Cardiac muscle cell (in vitro differentiated cells and primary cell): ENCODE results near the gene CD93. TPM values are rescaled to one million over a fixed set of nuclear protein-coding genes. Genes with fewer than 3 reads are reported as not detected.

Source experiments
- DNase-seq, 2 donors: peaks; one replicate each; pipeline versions ENCODE4 v3.0.0 to v3.0.0-alpha.2; 2010 to 2017; ENCODE audit warnings: low read depth in 1 of 2, low spot score in 1 of 2
- H3K27ac ChIP-seq: fragments of 200-600 bp; sonication (generic); 2 replicates; pipeline ENCODE4 v1.5.1; 2016
- H3K27me3 ChIP-seq: fragments of 200-600 bp; sonication (generic); 2 replicates; pipeline ENCODE4 v1.6.0; 2016; ENCODE audit warnings: control low read depth
- H3K36me3 ChIP-seq: fragments of 200-600 bp; sonication (generic); 2 replicates; pipeline ENCODE4 v1.5.1; 2016; ENCODE audit warnings: control low read depth
- H3K4me1 ChIP-seq: fragments of 200-600 bp; sonication (generic); 2 replicates; pipeline ENCODE4 v1.8.1; 2017; ENCODE audit warnings: low read depth, mild to moderate bottlenecking, mixed run types
- H3K4me3 ChIP-seq: fragments of 200-600 bp; sonication (generic); 2 replicates; pipeline ENCODE4 v1.5.1; 2016; ENCODE audit warnings: mild to moderate bottlenecking
- H3K9me3 ChIP-seq: fragments of 200-600 bp; sonication (generic); 2 replicates; pipeline ENCODE4 v1.5.1; 2017; ENCODE audit warnings: low read depth, mild to moderate bottlenecking, control low read depth
- polyA plus RNA-seq: library from polyadenylated mRNA; unstranded; fragments of >200 nt; fragmentation: Nextera tagmentation; extraction: Ambion mirVana; gene quantifications from 2 replicates; pipeline ENCODE4 v1.2.1, GENCODE V29; 2016
- total RNA-seq: library from RNA; depleted of rRNA; stranded (reverse); fragments of >200 nt; gene quantifications from 2 replicates; pipeline ENCODE4 v1.2.3, GENCODE V29; 2016
- TF ChIP-seq, protein P1 (sequence below): IDR thresholded peaks from 2 replicates; pipeline ENCODE4 v1.5.1; 2012; ENCODE audit warnings: low read depth, mild to moderate bottlenecking, low read length

Gene CD93
- total and polyA plus RNA-seq, 2 experiments from 2014 or later, result 0.15 to 0.63 TPM

DNA sequence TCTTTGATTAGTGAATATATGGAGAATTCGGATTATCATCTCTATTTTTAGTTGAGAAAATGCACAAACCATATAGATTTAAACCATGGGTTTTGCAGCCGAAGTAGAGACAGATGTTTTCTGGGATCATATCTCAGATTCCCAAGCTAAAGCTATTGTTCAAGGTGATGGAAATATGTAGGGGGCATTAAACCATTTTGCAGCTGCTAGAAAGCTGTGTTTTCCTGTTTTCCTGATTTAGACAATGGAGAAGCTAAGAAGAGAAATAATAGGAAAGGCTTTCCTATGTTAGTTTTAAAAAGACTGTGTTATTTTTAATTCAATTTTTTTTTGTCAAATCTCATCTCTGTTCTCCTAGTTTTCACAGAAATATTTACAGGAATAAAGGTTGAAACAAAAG lies 6.2 kb downstream of the CD93 start:
- Histone ChIP-seq H3K27ac (no peak overlapping the region), H3K4me1 (peaks cover 20% of the 10 kb centered on the region), H3K36me3 (no peaks in the 10 kb centered on the region), H3K27me3 (no peaks in the 10 kb centered on the region), H3K4me3 (no peak overlapping the region), H3K9me3 (no peaks in the 10 kb centered on the region)
- TF ChIP-seq, protein P1, sequence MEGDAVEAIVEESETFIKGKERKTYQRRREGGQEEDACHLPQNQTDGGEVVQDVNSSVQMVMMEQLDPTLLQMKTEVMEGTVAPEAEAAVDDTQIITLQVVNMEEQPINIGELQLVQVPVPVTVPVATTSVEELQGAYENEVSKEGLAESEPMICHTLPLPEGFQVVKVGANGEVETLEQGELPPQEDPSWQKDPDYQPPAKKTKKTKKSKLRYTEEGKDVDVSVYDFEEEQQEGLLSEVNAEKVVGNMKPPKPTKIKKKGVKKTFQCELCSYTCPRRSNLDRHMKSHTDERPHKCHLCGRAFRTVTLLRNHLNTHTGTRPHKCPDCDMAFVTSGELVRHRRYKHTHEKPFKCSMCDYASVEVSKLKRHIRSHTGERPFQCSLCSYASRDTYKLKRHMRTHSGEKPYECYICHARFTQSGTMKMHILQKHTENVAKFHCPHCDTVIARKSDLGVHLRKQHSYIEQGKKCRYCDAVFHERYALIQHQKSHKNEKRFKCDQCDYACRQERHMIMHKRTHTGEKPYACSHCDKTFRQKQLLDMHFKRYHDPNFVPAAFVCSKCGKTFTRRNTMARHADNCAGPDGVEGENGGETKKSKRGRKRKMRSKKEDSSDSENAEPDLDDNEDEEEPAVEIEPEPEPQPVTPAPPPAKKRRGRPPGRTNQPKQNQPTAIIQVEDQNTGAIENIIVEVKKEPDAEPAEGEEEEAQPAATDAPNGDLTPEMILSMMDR, result no peak
- no peak for DNase-seq

- TF ChIP-seq, protein P1, result peak; percentile 38
- Histone ChIP-seq H3K36me3 (no peaks in the 10 kb centered on the region), H3K27ac (no peak overlapping the region), H3K27me3 (no peaks in the 10 kb centered on the region), H3K4me1 (peaks cover 20% of the 10 kb centered on the region), H3K4me3 (no peak overlapping the region), H3K9me3 (no peaks in the 10 kb centered on the region)
- peak in 1 of 2 donors; percentile 32 for DNase-seq
Observed at GRCh38 chr20:23079016-23079351, 7.1 kb downstream of the CD93 start.

DNA sequence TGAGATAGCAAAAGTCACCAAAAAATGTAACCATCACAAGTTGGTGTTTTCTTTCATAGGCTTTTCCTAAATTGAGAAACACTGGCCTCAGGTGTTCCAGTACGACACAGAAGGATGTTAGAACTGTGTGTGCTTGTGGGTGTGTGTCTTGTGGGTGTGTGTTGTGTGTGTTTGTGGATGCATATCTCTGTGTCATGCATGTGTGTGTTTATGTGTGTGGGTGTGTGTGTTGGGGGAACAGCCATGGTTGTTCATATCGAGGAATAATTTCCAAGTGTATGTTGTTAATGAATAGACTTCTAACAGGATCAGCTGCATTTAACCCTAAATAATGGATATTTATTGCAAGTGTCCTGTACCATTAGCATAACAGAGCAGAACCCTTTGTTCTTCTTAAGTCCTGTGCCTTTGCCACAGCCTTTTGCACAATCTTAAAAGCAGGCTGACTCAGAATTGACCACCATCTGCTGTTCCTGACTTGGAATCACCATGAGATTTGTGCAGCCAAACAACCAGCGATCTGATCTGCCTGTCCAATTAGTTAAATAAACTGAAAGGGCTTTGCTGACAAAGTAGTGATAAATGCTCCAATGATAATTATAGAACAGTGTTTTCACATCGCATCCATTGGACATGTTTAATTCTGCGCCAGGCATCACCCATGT lies 7.6 kb downstream of the CD93 start:
- TF ChIP-seq, protein P1, result no peak
- Histone ChIP-seq H3K27me3 (no peaks in the 10 kb centered on the region), H3K36me3 (no peaks in the 10 kb centered on the region), H3K4me1 (peaks cover 19% of the 10 kb centered on the region), H3K27ac (no peak overlapping the region), H3K9me3 (no peaks in the 10 kb centered on the region), H3K4me3 (no peak overlapping the region)
- peak in 1 of 2 donors; percentile 78 for DNase-seq

GRCh38 chr20:23077277-23077676 lies 8.8 kb downstream of the CD93 start:
- H3K9me3 ChIP-seq, result no peaks in the 10 kb centered on the region
- no peak overlapping the region for H3K27ac ChIP-seq
- H3K27me3 ChIP-seq, result no peaks in the 10 kb centered on the region
- TF ChIP-seq, protein P1, result no peak
- peaks cover 9% of the 10 kb centered on the region for H3K4me1 ChIP-seq
- no peaks in the 10 kb centered on the region for H3K36me3 ChIP-seq
- no peak for DNase-seq
- no peak overlapping the region for H3K4me3 ChIP-seq

- Histone ChIP-seq H3K36me3 (no peaks in the 10 kb centered on the region), H3K27ac (no peak overlapping the region), H3K9me3 (no peaks in the 10 kb centered on the region), H3K4me1 (peaks cover under 1% of the 10 kb centered on the region), H3K4me3 (no peak overlapping the region), H3K27me3 (no peaks in the 10 kb centered on the region)
- no peak for DNase-seq
- TF ChIP-seq, protein P1, result no peak
Observed at GRCh38 chr20:23074052-23074451, 12.1 kb downstream of the CD93 start.
